Mesendoderm (in vitro differentiated cells): ENCODE data around the gene KBTBD6.
"Not testable (repeated sequence)": the region's sequence is repeated elsewhere in the genome, so short reads cannot be mapped to it uniquely, and the experiment has no call there.

Source experiments
- DNase-seq: peaks from one replicate; pipeline ENCODE4 v3.0.0; 2013
- H2AK5ac ChIP-seq: 2 replicates; pipeline ENCODE4 v1.6.1; 2013; ENCODE audit warnings: low read length, inconsistent platforms
- H2BK120ac ChIP-seq: 2 replicates; pipeline ENCODE4 v1.6.1; 2013; ENCODE audit warnings: low read depth, mild to moderate bottlenecking, low read length, moderate library complexity, mixed read lengths
- H2BK15ac ChIP-seq: replicated peaks from 2 replicates; pipeline ENCODE4 v1.6.1; 2013; ENCODE audit warnings: low read depth, mild to moderate bottlenecking, moderate library complexity
- H2BK5ac ChIP-seq: 2 replicates; pipeline ENCODE4 v1.6.1; 2013; ENCODE audit warnings: low read length, inconsistent platforms
- H3K18ac ChIP-seq: 2 replicates; pipeline ENCODE4 v1.6.1; 2013; ENCODE audit warnings: mild to moderate bottlenecking, low read length, mixed read lengths
- H3K23ac ChIP-seq: one replicate; pipeline ENCODE4 v1.6.1; 2013; ENCODE audit warnings: low read length
- H3K27ac ChIP-seq: 2 replicates; pipeline ENCODE4 v1.5.1; 2013; ENCODE audit warnings: low read depth, mild to moderate bottlenecking, inconsistent platforms, low read length, moderate library complexity
- H3K27me3 ChIP-seq: 2 replicates; pipeline ENCODE4 v1.6.1; 2013; ENCODE audit warnings: low read length, control low read depth, mild to moderate bottlenecking, inconsistent platforms; ENCODE audit not compliant: insufficient read depth, poor library complexity
- H3K36me3 ChIP-seq: 2 replicates; pipeline ENCODE4 v1.6.1; 2013; ENCODE audit warnings: low read length, inconsistent platforms; ENCODE audit not compliant: control insufficient read depth, insufficient read depth
- H3K4ac ChIP-seq: one replicate; pipeline ENCODE4 v1.6.1; 2013; ENCODE audit warnings: low read depth, mild to moderate bottlenecking, low read length, moderate library complexity
- H3K4me1 ChIP-seq: 2 replicates; pipeline ENCODE4 v1.6.1; 2013; ENCODE audit warnings: low read depth, low read length, inconsistent platforms; ENCODE audit not compliant: control insufficient read depth
- H3K4me2 ChIP-seq: 2 replicates; pipeline ENCODE4 v1.6.1; 2013; ENCODE audit warnings: low read length
- H3K4me3 ChIP-seq: 2 replicates; pipeline ENCODE4 v1.5.1; 2013; ENCODE audit warnings: mild to moderate bottlenecking, low read length
- H3K56ac ChIP-seq: one replicate; pipeline ENCODE4 v1.6.1; 2013; ENCODE audit warnings: low read length
- H3K79me1 ChIP-seq: 2 replicates; pipeline ENCODE4 v1.6.1; 2013; ENCODE audit warnings: low read length, inconsistent platforms
- H3K79me2 ChIP-seq: 2 replicates; pipeline ENCODE4 v1.6.1; 2013; ENCODE audit warnings: mild to moderate bottlenecking, low read length; ENCODE audit not compliant: control insufficient read depth, insufficient read depth
- H3K9ac ChIP-seq: 2 replicates; pipeline ENCODE4 v1.6.1; 2013; ENCODE audit warnings: low read length, inconsistent platforms
- H4K5ac ChIP-seq: one replicate; pipeline ENCODE4 v1.6.1; 2013; ENCODE audit warnings: low read length
- H4K8ac ChIP-seq: one replicate; pipeline ENCODE4 v1.6.1; 2013; ENCODE audit warnings: low read depth, mild to moderate bottlenecking, control low read depth, low read length, moderate library complexity
- WGBS: extraction: QIAGEN DNeasy Blood & Tissue Kit; methylation state at CpG from one replicate; pipeline ENCODE4 v1.1.7; 2013; ENCODE audit warnings: low lambda C conversion rate, missing lambda C conversion rate; ENCODE audit not compliant: insufficient coverage; ENCODE audit errors: extremely low coverage; 5-methylcytosine and 5-hydroxymethylcytosine counted together

Gene KBTBD6

DNA sequence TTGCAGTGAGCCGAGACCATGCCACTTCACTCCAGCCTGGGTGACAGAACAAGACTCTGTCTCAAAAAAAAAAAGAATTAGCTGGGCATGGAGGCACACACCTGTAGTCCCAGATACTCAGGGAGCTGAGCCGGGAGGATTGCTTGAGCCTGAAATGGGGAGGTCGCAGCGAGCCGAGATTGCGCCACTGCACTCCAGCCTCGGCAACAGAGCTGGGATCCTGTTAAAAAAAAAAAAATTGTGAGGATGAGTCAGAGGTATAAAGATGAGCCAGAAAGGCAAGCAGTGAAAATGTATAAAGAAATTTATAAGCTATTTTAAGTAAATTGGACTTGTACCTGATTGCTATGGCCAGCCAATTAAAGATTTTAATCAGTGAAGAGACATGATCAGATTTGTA is 21.1 kb downstream of the KBTBD6 start:
- Histone ChIP-seq H3K79me1 (no peaks in the 10 kb centered on the region), H3K36me3 (no peaks in the 10 kb centered on the region), H4K8ac (no peak overlapping the region), H3K18ac (no peak overlapping the region), H2BK120ac (no peak overlapping the region), H3K23ac (no peak overlapping the region), H3K4me3 (no peak overlapping the region), H2BK15ac (no peak overlapping the region), H3K4me1 (no peaks in the 10 kb centered on the region), H3K56ac (no peak overlapping the region), H3K9ac (no peak overlapping the region), H3K4ac (no peak overlapping the region), H3K4me2 (no peak overlapping the region), H3K79me2 (no peaks in the 10 kb centered on the region), H3K27ac (no peak overlapping the region), H2BK5ac (no peak overlapping the region), H4K5ac (no peak overlapping the region), H3K27me3 (no peaks in the 10 kb centered on the region), H2AK5ac (no peak overlapping the region)
- no CpG with 5 or more reads among the region's 7 CpGs for WGBS
- no peak for DNase-seq

GRCh38 chr13:41107584-41108014 is 25.0 kb downstream of the KBTBD6 start:
- no peak overlapping the region for H3K27ac ChIP-seq
- peak; percentile 52 for DNase-seq

DNA sequence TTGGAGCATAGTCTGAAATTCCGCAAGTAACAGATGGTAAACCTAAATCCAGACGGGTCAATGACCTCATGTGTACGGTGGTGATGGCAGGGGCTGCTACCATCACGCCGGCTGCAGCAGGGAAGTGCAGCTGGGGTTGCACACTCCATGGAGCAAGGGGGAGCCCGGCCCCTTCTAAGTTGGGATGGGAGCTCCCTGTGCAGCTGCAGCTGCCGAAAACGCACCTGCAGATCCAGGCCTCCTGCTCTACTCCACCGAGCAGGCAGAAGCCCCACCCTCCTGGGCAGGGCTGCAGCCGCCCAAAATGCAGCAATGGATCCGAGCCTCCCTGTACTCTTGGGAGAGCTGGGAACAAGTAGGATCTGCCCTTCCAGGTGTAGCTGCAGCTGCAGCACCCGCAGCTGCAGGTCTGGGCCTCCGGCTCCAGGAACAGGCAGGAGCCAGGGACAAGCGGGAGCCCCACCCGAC is 25.5 kb downstream of the KBTBD6 start:
- Histone ChIP-seq H3K36me3 (no peaks in the 10 kb centered on the region), H3K9ac (no peak overlapping the region), H3K79me1 (no peaks in the 10 kb centered on the region), H3K18ac (no peak overlapping the region), H3K27me3 (no peaks in the 10 kb centered on the region), H2BK5ac (no peak overlapping the region), H2AK5ac (no peak overlapping the region), H3K27ac (no peak overlapping the region), H3K4ac (no peak overlapping the region), H3K4me1 (no peaks in the 10 kb centered on the region), H3K4me2 (no peak overlapping the region), H4K5ac (no peak overlapping the region), H3K23ac (no peak overlapping the region), H3K4me3 (no peak overlapping the region), H4K8ac (no peak overlapping the region), H3K79me2 (no peaks in the 10 kb centered on the region), H3K56ac (peak overlapping the region; percentile 67), H2BK120ac (no peak overlapping the region), H2BK15ac (no peak overlapping the region)
- WGBS: no CpG with 5 or more reads among the region's 15 CpGs
- no peak for DNase-seq

More at GRCh38 chr13:41107584-41108014, 25.0 kb downstream of the KBTBD6 start:
- Histone ChIP-seq H3K4me1 (no peaks in the 10 kb centered on the region), H3K23ac (no peak overlapping the region), H2AK5ac (no peak overlapping the region), H3K4me3 (no peak overlapping the region), H4K8ac (no peak overlapping the region), H3K79me2 (no peaks in the 10 kb centered on the region), H2BK15ac (no peak overlapping the region), H3K9ac (no peak overlapping the region), H3K27me3 (no peaks in the 10 kb centered on the region), H3K4ac (no peak overlapping the region), H2BK120ac (no peak overlapping the region), H3K79me1 (no peaks in the 10 kb centered on the region), H3K4me2 (peak overlapping the region; percentile 27), H3K18ac (no peak overlapping the region), H2BK5ac (no peak overlapping the region), H4K5ac (no peak overlapping the region), H3K56ac (peak overlapping the region; percentile 67), H3K36me3 (no peaks in the 10 kb centered on the region)
- WGBS: no CpG with 5 or more reads among the region's 7 CpGs

DNA sequence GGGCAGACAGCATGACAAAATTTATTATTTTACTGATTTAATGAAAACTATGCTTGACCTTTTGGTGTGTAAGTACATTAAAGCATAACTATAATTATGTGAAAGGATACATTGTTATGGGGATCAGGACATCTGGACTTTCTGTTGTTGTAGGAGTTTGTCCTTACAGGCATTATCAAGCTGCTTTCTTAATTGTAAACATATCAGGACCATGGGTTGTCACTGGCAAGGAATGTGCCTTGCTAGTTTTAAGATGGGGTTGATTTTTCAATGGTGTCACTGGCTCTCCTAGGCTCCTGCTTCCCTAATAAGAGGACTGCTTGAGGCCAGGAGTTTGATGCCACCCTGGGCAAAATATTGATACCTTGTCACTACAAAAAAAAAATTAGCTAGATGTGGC is 32.6 kb downstream of the KBTBD6 start:
- H3K36me3 ChIP-seq: no peaks in the 10 kb centered on the region
- no peak overlapping the region for H3K4me3 ChIP-seq
- no peak overlapping the region for H3K9ac ChIP-seq
- no peak overlapping the region for H3K23ac ChIP-seq
- DNase-seq: no peak
- no peak overlapping the region for H2BK15ac ChIP-seq
- no peaks in the 10 kb centered on the region for H3K79me2 ChIP-seq
- no peak overlapping the region for H4K8ac ChIP-seq
- peaks cover 2% of the 10 kb centered on the region for H3K4me1 ChIP-seq
- H2BK120ac ChIP-seq: no peak overlapping the region
- no peak overlapping the region for H3K4ac ChIP-seq
- H3K18ac ChIP-seq: no peak overlapping the region
- H4K5ac ChIP-seq: no peak overlapping the region
- H3K4me2 ChIP-seq: no peak overlapping the region
- H2BK5ac ChIP-seq: no peak overlapping the region
- no peaks in the 10 kb centered on the region for H3K27me3 ChIP-seq
- no peak overlapping the region for H3K27ac ChIP-seq
- H3K79me1 ChIP-seq: no peaks in the 10 kb centered on the region
- H3K56ac ChIP-seq: no peak overlapping the region
- H2AK5ac ChIP-seq: no peak overlapping the region

DNA sequence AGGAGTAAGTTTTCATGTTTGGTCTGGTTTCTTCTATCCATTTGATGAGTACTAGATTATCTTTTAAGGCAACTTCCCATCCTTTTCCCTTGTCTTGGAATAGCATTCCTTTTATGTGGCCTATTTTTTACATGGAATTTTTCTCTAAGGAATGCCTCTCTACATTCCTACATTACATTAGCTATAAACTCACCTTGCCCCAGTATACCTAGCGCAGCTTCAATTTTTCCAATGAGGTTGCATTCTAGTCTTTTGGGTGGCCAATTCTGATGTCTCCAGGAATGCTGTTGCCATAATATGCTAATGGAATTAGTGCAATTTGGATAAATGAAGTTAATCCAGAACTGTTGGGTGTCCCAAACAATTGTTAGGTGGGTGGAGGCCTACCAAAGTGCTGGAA is 33.8 kb downstream of the KBTBD6 start:
- Histone ChIP-seq H3K27ac (no peak overlapping the region), H3K4me2 (no peak overlapping the region), H2BK5ac (no peak overlapping the region), H3K9ac (no peak overlapping the region), H3K27me3 (no peaks in the 10 kb centered on the region), H3K4me1 (peaks cover 2% of the 10 kb centered on the region), H4K5ac (no peak overlapping the region), H3K79me2 (no peaks in the 10 kb centered on the region), H3K79me1 (no peaks in the 10 kb centered on the region), H2BK120ac (no peak overlapping the region), H2BK15ac (no peak overlapping the region), H2AK5ac (no peak overlapping the region), H3K4me3 (no peak overlapping the region), H3K56ac (no peak overlapping the region), H3K36me3 (no peaks in the 10 kb centered on the region), H3K18ac (no peak overlapping the region), H3K23ac (no peak overlapping the region), H4K8ac (no peak overlapping the region), H3K4ac (no peak overlapping the region)
- peak; percentile 37 for DNase-seq
- no CpG with 5 or more reads among the region's 1 CpG for WGBS

DNA sequence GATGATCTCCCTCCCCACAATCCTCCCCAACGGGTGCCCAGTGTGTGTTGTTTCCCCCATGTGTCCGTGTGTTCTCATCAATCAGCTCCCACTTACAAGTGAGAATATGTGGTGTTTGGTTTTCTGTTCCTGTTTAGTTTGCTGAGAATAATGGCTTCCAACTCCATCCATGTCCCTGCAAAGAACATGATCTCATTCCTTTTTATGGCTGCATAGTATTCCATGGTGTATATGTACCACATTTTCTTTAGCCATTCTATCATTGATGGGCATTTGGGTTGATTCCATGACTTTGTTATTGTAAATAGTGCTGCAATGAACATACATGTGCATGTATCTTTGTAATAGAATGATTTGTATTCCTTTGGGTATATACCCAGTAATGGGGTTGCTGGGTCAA is 36.9 kb downstream of the KBTBD6 start:
- not testable (repeated sequence) for H2BK5ac ChIP-seq, H3K79me1 ChIP-seq, H4K8ac ChIP-seq, DNase-seq, H3K79me2 ChIP-seq, H3K4me2 ChIP-seq, H3K23ac ChIP-seq, H3K36me3 ChIP-seq, H3K4ac ChIP-seq, H3K27ac ChIP-seq, H3K27me3 ChIP-seq, H3K4me1 ChIP-seq, H3K4me3 ChIP-seq, H3K9ac ChIP-seq, H4K5ac ChIP-seq, H3K18ac ChIP-seq, H3K56ac ChIP-seq, H2BK15ac ChIP-seq, H2AK5ac ChIP-seq, H2BK120ac ChIP-seq
- WGBS: no CpG with 5 or more reads among the region's 2 CpGs
